Thyroid gland (tissue), 4 donors: ENCODE measurements around the gene REPIN1.

Source experiments
- CTCF ChIP-seq, 6 experiments: fragments of 200-600 bp in 3 of 6; fragments of 450-650 bp in 3 of 6; sonication (generic) in 3 of 6; IDR thresholded peaks; one replicate each; pipeline ENCODE4 v1.5.1; 2016 to 2019; ENCODE audit warnings: antibody characterized with exemption in 6 of 6, mild to moderate bottlenecking in 2 of 6, inconsistent platforms in 1 of 6, moderate library complexity in 1 of 6
- POLR2A ChIP-seq, 2 donors: fragments of 450-650 bp; IDR thresholded peaks; one replicate each; pipeline ENCODE4 v1.6.1; 2017; ENCODE audit warnings: antibody characterized with exemption in 2 of 2, mild to moderate bottlenecking in 2 of 2, moderate library complexity in 1 of 2

GRCh38 chr7:150384406-150385301 is 16.0 kb downstream of the REPIN1 start:
- TF ChIP-seq POLR2A (IDR thresholded peaks at IDR 0.05), result no peak
- TF ChIP-seq CTCF (IDR thresholded peaks at IDR 0.05), result no peak
